Measurements from ENCODE around the gene TOPBP1.

The TOPBP1 gene

DNA sequence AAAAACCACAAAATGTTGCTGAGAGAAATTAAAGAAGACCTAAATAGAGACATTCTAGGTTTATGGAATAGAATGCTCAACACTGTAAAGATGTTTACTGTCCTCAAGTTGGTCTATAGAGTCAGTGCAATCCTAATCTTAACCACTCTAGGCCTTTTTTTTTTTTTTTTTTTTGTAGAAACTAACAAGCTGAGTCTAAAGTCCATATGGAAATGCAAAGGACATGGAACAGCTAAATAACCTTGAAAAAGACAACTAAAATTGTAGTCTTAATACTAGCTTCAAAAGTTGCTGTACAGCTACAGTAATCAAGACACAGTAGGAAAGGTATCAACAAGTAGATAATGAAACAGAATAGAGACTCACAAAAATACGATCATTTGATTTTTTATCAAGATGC lies 55.4 kb downstream of the TOPBP1 start:
- no peak for DNase-seq

GRCh38 chr3:133600572-133601081 lies 61.1 kb downstream of the TOPBP1 start:
- no peak for DNase-seq

- no peak for DNase-seq
These were observed 62.5 kb downstream of the TOPBP1 start for GRCh38 chr3:133599280-133599679.

DNA sequence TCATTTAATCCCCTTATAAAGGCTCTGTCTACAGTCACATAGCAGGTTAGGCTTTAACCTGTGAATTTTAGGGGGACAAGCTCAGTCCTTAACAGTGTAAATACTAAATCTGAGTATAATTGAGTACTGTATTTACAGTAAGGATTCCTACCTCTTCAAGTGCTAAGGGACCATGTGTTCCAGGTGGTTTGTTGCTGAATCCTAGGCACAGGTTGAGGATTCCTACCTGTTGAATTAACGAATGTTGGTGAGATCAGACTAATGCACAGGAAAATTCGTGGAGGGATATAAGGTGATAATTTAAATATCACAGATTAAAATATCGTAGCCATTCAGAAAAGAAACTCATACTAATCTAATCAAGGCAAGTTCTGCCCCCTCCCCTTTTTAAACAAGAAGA lies 63.3 kb downstream of the TOPBP1 start:
- no peak for DNase-seq

GRCh38 chr3:133595341-133595740 lies 66.4 kb downstream of the TOPBP1 start:
- DNase-seq: no peak

GRCh38 chr3:133593243-133593642 lies 68.5 kb downstream of the TOPBP1 start:
- no peak for DNase-seq

- DNase-seq: no peak
These were observed 68.9 kb downstream of the TOPBP1 start for GRCh38 chr3:133592843-133593242.

- DNase-seq: no peak
These were observed 70.4 kb downstream of the TOPBP1 start for GRCh38 chr3:133591271-133591742.

DNA sequence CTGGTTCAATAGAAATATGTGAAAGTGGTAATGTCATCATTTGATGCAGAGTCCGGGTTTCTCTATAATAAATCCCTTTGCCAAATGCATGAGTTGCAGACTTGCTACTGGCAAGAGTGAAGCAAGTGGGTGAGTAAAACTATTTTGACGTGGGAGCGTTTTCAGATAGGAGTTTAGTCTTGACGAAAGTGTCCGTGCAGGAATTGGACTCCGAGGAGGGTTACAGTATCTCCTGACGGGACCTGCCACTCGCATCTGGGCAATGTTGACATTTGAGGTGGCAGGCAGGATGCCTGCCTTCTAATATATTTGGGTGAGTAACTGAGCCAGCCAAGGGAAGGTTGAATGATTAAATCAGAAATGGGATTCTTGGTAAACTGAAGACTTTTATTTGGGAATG lies 72.2 kb downstream of the TOPBP1 start:
- DNase-seq: no peak

- DNase-seq: no peak
These were observed 72.8 kb downstream of the TOPBP1 start for GRCh38 chr3:133588784-133589465.

DNA sequence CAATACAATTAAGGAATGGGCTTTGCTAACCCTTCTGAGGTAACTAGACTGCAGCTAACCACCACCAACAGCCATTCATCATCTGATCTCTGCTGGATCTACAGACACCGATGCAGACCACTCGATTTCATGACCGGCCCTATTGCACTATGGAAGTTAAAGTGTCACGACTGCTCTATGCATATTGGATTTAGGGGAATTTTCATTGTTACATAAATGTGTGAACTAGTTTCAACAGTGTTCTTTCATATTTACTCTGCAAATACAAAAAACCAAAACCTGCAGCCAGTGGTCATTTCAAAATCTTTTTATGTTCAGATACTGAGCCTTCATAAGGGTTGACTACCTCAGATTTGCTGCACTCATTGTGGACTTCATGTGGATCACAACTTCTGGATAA lies 73.7 kb downstream of the TOPBP1 start:
- DNase-seq: no peak

GRCh38 chr3:133583396-133583795 lies 78.3 kb downstream of the TOPBP1 start:
- no peak for DNase-seq

GRCh38 chr3:133578548-133579191 lies 83.1 kb downstream of the TOPBP1 start:
- no peak for DNase-seq

DNA sequence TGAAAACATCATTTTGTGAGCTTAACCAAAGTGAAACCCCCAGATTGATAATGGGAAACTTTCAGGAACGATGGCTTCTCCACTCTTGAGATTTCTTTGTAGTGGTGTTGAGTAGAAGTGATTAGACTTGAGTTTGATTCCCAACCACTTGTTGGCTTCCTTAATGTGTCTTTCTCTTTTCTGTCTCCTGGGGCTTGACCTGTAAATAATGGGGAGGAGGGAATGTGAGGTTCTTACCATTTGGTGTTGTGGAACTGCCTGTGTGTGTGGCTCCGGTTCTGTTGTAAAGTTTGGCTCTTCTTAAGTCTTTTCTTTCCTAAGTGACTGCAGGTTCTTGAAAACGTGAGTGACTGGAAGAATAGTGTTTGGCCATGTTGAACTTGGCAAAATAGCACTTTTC lies 85.6 kb downstream of the TOPBP1 start:
- DNase-seq: no peak

DNA sequence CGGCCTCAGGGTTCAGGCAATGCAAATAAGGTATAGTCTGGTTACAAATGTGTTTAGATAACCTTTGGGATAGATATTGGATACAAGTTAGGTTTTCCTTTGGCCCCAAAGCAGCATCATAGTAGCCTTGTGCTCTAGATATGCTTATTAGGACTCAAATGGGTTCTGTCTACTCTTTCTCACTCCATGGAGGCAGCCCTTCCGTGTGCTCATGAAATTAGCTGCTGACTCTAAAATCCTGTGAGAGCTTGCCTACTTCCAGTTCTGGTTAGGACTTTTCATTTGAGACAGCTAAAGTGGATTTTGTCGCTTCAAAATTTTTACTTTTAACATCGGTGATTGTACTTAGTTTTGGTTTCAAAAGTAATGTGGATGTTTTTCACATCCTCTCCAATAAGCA lies 86.7 kb downstream of the TOPBP1 start:
- no peak for DNase-seq

DNA sequence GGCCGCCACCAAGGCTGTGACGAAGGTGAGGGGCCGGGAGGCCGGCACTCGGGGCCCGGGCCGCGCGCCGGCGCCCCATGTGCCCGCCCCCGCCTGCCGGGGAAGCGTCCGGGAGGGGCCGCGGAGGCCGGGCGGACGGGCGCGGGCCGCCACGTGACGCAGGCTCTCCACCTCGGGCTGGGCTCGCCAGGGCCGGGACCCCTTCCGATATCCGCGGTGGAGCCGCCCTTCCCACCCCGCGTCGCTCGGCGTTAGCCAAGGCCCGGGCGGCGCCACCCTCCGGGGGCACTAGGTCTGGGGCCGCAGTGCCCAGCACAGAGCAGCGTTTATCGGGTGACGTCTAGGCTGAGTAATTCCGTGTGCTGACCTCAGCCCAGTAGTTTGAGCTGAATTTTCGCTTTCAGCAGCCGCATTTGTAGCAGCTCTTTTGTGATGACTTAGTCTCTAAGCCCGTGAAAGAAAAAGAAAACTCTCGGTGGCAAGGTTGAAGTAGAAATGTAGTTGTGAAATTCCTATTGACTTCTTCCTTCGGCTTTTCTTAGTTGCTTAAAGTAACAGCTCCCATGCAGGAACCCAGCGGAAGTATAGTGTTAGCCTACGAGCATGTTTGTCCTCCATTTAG lies 87.4 kb downstream of the TOPBP1 start:
- no peak for DNase-seq

GRCh38 chr3:133573629-133574194 lies 88.0 kb downstream of the TOPBP1 start, which contains the start of gene CDV3:
TSS of gene CDV3 (plus strand) at chr3:133573686. CDS start at chr3:133574045, 359 bp downstream.
- no peak for DNase-seq

DNA sequence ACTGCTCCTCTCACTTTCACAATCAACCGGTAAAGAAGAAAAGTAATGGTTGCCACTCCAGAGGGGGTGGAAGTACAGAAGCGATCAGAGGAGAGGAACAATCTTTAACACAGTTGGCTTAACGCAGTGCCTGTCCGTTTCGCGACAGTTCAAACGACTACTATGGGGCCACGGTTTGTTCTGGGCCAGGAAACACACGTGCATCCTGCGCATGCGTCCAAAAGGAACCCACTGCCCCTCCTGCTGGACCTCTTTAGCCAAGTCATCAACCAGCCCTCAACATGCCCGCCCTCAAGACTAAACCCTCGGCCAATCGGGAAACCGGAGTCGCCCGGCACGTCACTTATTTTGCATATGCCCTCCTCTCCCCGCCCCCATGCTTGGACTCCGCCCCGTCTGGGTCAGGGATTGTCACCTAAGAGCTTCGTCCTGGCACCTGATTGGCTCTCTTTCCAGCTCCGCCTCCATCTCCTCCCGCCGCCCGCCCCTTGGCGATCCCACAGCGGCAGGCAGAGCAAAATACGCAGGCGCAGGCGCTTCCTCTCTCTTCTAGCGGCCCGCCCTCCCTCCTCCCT lies 88.6 kb downstream of the TOPBP1 start:
- DNase-seq: no peak

- no peak for DNase-seq
These were observed 89.3 kb downstream of the TOPBP1 start for GRCh38 chr3:133572158-133573053.

- no peak for DNase-seq
These were observed 90.8 kb downstream of the TOPBP1 start for GRCh38 chr3:133570937-133571320.

DNA sequence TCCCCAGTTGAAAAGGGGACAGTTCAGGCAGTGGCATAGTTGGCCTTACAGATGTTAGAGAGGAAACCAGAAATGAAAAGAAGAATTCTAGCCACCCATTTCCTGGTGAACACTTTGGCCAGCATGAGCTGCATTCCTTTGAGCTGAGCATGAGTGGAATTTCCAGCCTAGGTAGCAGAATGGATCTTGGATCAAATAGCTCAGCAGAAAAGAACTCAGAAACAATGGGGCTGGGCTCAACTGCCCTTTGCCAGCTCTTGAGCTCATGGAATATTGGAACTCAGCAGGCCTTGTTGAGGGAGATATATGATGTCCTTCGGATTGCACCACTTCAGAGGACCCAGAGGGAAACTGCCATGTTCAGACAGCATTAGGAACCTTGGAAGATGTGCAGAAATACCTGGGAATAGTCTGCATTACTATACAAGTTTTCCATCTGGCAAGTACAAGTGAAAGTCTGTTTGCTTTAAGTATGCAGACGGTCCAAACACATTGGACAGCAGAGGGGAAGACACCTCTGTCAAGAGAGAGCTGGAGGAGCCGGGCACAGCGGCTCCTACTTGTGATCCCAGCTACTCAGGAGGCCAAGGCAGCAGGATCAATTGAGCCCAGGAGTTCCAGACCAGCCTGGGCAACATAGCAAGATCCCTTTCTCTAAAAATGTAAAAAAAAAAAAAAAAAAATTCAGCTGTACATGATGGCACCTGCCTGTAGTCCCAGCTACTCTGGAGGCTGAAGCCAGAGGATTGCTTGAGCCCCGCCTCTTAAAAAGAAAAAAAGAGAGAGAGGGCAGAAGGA lies 91.4 kb downstream of the TOPBP1 start:
- DNase-seq: no peak
